ENCODE measurements around the gene GMNN.
"Not testable (repeated sequence)": the region's sequence is repeated elsewhere in the genome, so short reads cannot be mapped to it uniquely, and the experiment has no call there.

DNA sequence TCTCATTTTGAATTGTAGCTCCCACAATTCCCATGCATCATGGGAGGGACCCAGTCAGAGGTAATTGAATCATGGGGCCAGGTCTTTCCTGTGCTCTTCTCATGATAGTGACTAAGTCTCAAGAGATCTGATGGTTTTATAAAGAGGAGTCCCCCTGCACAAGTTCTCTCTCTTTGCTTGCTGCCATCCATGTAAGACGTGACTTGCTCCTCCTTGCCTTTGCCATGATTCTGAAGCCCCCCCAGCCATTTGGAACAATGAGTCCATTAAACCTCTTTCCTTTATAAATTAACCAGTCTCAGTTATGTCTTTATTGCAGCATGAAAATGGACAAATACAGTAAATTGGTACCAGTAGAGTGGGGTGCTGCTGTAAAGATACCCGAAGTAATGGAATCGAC is 44.1 kb upstream of the GMNN start:
- TF ChIP-seq, protein P1, sequence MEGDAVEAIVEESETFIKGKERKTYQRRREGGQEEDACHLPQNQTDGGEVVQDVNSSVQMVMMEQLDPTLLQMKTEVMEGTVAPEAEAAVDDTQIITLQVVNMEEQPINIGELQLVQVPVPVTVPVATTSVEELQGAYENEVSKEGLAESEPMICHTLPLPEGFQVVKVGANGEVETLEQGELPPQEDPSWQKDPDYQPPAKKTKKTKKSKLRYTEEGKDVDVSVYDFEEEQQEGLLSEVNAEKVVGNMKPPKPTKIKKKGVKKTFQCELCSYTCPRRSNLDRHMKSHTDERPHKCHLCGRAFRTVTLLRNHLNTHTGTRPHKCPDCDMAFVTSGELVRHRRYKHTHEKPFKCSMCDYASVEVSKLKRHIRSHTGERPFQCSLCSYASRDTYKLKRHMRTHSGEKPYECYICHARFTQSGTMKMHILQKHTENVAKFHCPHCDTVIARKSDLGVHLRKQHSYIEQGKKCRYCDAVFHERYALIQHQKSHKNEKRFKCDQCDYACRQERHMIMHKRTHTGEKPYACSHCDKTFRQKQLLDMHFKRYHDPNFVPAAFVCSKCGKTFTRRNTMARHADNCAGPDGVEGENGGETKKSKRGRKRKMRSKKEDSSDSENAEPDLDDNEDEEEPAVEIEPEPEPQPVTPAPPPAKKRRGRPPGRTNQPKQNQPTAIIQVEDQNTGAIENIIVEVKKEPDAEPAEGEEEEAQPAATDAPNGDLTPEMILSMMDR (IDR thresholded peaks at IDR 0.05): not testable (repeated sequence)
- not testable (repeated sequence) for TF ChIP-seq EZH2 (IDR thresholded peaks at IDR 0.05; ENCODE audit: borderline replicate concordance, insufficient read depth, low read depth, low read length, poor library complexity, severe bottlenecking)
